ENCODE results near the gene PAIP2B. TPM values are rescaled to one million over a fixed set of nuclear protein-coding genes. Genes with fewer than 3 reads are reported as not detected.
"Not testable (repeated sequence)": the region's sequence is repeated elsewhere in the genome, so short reads cannot be mapped to it uniquely, and the experiment has no call there.

The PAIP2B gene
- total RNA-seq, result 14.3 TPM

GRCh38 chr2:71226965-71227560 is at the start of gene PAIP2B:
TSS of gene PAIP2B (minus strand) at chr2:71227103. CDS start at chr2:71202589, 24,514 bp downstream.
- DNase-seq, result peak; percentile 100

GRCh38 chr2:71275939-71276310 is 49.0 kb upstream of the PAIP2B start:
- no peak for DNase-seq

- no peak for DNase-seq
Observed at GRCh38 chr2:71269511-71270090, 42.7 kb upstream of the PAIP2B start.

GRCh38 chr2:71263386-71263785 is 36.5 kb upstream of the PAIP2B start:
- DNase-seq, result no peak

GRCh38 chr2:71261534-71261933 is 34.6 kb upstream of the PAIP2B start:
- DNase-seq, result no peak

GRCh38 chr2:71256421-71256820 is 29.5 kb upstream of the PAIP2B start:
- no peak for DNase-seq

- no peak for DNase-seq
Observed at GRCh38 chr2:71254776-71255175, 27.9 kb upstream of the PAIP2B start.

- DNase-seq, result no peak
Observed at GRCh38 chr2:71254078-71254477, 27.2 kb upstream of the PAIP2B start.

- DNase-seq, result no peak
Observed at GRCh38 chr2:71253476-71253875, 26.6 kb upstream of the PAIP2B start.

GRCh38 chr2:71252862-71253261 is 26.0 kb upstream of the PAIP2B start:
- DNase-seq, result no peak

- no peak for DNase-seq
Observed at GRCh38 chr2:71250935-71251334, 24.0 kb upstream of the PAIP2B start.

GRCh38 chr2:71244302-71244660 is 17.4 kb upstream of the PAIP2B start:
- DNase-seq, result no peak

- DNase-seq, result no peak
Observed at GRCh38 chr2:71243634-71244301, 16.9 kb upstream of the PAIP2B start.

GRCh38 chr2:71240794-71241193 is 13.9 kb upstream of the PAIP2B start:
- no peak for DNase-seq

GRCh38 chr2:71238089-71238488 is 11.2 kb upstream of the PAIP2B start:
- DNase-seq, result no peak

- no peak for DNase-seq
Observed at GRCh38 chr2:71235930-71236587, 9.2 kb upstream of the PAIP2B start.

- DNase-seq, result not testable (repeated sequence)
Observed at GRCh38 chr2:71233072-71233471, 6.2 kb upstream of the PAIP2B start.

GRCh38 chr2:71226096-71226964 is 573 bp downstream of the PAIP2B start:
- DNase-seq, result no peak

- DNase-seq, result no peak
Observed at GRCh38 chr2:71224935-71225334, 2.0 kb downstream of the PAIP2B start.

GRCh38 chr2:71224457-71224856 is 2.4 kb downstream of the PAIP2B start:
- DNase-seq, result no peak

- DNase-seq, result peak; percentile 8
Observed at GRCh38 chr2:71223767-71224333, 3.1 kb downstream of the PAIP2B start.

- no peak for DNase-seq
Observed at GRCh38 chr2:71220743-71221142, 6.2 kb downstream of the PAIP2B start.
